Central memory CD8-positive, alpha-beta T cell (primary cell): ENCODE data around the gene AGAP5.
"Not testable (repeated sequence)": the region's sequence is repeated elsewhere in the genome, so short reads cannot be mapped to it uniquely, and the experiment has no call there.

ENCODE experiments used
- ATAC-seq: fragments of 150-1000 bp; cut with Tn5 transposase; replicated peaks from 2 replicates; pipeline ENCODE4 v1.10.0; 2022; ENCODE audit warnings: mild to moderate bottlenecking, moderate FRiP score, moderate number of reproducible peaks; ENCODE audit not compliant: poor library complexity, severe bottlenecking; ENCODE audit errors: extremely low read depth
- DNase-seq, 2 donors: peaks; one replicate each; pipeline ENCODE4 v3.0.0; 2021; ENCODE audit warnings: low spot score in 2 of 2
- H3K27ac Mint-ChIP-seq: one replicate; pipeline ENCODE4 v1.8.0; 2022; ENCODE audit warnings: low read depth, mild to moderate bottlenecking, moderate library complexity, mixed read lengths
- H3K27me3 Mint-ChIP-seq: one replicate; pipeline ENCODE4 v1.8.0; 2022; ENCODE audit warnings: mixed read lengths
- H3K36me3 Mint-ChIP-seq: one replicate; pipeline ENCODE4 v1.8.0; 2022; ENCODE audit warnings: mild to moderate bottlenecking, moderate library complexity, mixed read lengths; ENCODE audit not compliant: insufficient read depth
- H3K4me1 Mint-ChIP-seq: one replicate; pipeline ENCODE4 v1.8.0; 2022; ENCODE audit warnings: mixed read lengths
- H3K4me3 Mint-ChIP-seq: one replicate; pipeline ENCODE4 v1.8.0; 2022; ENCODE audit warnings: mild to moderate bottlenecking, moderate library complexity, mixed read lengths
- H3K9me3 Mint-ChIP-seq: one replicate; pipeline ENCODE4 v1.8.0; 2022; ENCODE audit warnings: mixed read lengths

AGAP5 gene

DNA sequence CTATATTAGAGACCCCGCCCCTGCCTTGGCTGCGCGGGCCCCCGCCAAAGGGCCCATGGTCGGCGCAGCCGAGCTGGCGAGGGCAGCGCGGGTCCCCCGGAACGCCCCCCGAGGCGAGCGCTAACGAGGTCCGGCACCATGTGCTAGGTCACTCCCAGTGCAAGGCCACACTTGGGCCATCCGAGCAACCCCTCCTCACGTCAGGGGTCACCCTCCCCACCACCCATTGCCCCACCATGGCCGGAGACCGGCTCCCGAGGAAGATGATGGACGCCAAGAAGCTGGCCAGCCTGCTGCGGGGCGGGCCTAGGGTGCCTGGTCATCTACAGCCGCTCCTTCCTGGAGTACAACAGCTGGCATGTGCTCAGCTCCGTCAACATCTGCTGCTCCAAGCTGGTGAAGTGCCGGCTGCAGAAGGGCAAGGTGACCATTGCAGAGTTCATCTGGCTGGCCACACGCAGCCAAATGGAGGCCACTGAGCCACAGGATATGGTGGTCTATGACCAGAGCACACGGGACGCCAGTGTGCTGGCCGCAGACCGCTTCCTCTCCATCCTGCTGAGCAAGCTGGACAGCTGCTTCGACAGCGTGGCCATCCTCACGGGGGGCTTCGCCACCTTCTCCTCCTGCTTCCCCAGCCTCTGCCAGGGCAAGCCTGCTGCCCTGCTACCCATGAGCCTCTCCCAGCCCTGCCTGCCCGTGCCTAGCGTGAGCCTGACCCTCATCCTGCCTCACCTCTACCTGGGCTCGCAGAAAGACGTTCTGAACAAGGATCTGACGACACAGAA lies 33.9 kb upstream of the AGAP5 start:
- Mint-ChIP-seq H3K27ac (peak overlapping the region; percentile 99), H3K9me3 (no peaks in the 10 kb centered on the region), H3K4me1 (peaks cover 17% of the 10 kb centered on the region), H3K4me3 (peak overlapping the region; percentile 99), H3K27me3 (no peaks in the 10 kb centered on the region), H3K36me3 (peaks cover 11% of the 10 kb centered on the region)
- no peak for ATAC-seq
- DNase-seq = no peak

DNA sequence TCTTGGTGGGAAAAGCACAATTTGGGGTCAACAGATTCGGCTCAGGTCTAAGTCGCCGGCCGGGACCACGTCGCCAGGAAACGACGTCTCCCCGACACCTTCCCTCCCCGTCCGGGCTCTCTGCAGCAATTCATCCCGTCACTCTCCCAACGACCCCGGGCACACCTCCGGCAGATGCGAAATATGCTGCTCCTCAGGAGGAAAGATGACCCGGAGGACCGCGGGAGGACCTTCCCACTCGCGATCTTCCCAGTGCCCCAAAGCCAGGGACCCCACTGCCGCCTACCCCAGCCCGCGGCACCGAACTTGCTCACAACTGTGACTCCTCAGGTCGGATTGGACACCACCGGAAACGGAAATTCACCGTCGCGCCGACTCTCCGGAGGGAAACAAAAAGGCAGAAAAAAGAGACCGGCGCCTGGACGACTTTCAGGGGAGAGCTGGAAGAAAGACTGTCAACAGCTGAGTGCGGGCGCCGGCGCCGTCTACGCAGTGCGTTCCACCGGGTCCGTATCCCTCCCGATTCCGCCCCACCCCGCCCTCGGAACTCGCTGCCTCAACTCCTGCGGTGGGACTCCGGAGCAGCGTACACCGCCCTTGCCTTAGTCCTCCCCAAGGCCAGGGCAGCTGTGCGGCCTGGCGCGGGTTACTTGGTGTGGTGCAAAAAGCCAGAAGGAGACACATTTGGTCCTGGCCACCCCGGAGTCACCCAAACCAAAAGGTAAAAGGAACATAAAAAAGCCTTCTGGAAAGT lies 32.4 kb upstream of the AGAP5 start:
- Mint-ChIP-seq H3K27ac (peak overlapping the region; percentile 99), H3K4me1 (peaks cover 17% of the 10 kb centered on the region), H3K9me3 (no peaks in the 10 kb centered on the region), H3K4me3 (peak overlapping the region; percentile 99), H3K36me3 (peaks cover 20% of the 10 kb centered on the region), H3K27me3 (no peaks in the 10 kb centered on the region)
- DNase-seq = peak; percentile 90 to 95
- peak; percentile 87 for ATAC-seq

DNA sequence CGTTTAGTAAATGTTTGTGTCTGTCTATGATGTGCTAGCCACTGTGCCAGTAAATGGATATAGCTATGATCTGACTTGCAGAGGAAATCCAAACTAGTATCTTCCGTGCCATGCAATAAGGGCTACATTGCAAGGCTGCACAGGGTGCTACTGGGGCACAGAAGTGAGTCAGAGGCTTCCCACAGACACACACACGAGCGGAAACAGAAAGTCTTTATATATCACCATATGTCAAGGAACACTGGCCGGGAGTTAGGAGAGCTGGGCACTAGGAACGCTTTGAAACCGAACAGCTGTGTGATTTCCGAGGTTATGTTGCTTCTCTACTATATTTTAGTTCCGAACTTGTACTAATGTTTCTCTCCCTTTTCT lies 31.9 kb upstream of the AGAP5 start:
- H3K4me1 Mint-ChIP-seq = peaks cover 17% of the 10 kb centered on the region
- DNase-seq, H3K27me3 Mint-ChIP-seq, H3K9me3 Mint-ChIP-seq: not testable (repeated sequence)
- H3K36me3 Mint-ChIP-seq = peaks cover 22% of the 10 kb centered on the region
- peak overlapping the region; percentile 99 for H3K4me3 Mint-ChIP-seq
- peak overlapping the region; percentile 99 for H3K27ac Mint-ChIP-seq
- peak; percentile 48 for ATAC-seq

DNA sequence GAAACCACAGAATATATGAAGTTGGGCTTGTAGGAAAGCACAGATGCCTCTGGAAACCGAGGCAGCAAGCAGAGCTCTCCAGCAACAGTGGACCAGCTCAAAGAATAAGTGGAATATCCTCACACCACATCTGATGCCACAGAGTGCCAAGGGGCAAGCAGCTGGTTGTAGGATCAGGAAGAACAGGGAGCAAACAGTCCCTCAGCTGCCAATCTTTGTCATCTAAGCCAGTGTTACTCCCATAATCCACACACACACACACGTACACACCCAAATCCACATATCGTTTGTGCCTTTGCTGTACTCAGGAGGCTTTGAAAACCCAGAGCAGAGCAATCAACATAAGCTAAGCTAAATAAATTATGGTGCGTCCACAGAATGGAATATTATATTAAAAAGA lies 25.6 kb upstream of the AGAP5 start:
- H3K27ac Mint-ChIP-seq = no peak overlapping the region
- H3K36me3 Mint-ChIP-seq = peaks cover 37% of the 10 kb centered on the region
- ATAC-seq (no peak), DNase-seq (no peak)
- H3K27me3 Mint-ChIP-seq = no peaks in the 10 kb centered on the region
- H3K9me3 Mint-ChIP-seq = no peaks in the 10 kb centered on the region
- no peaks in the 10 kb centered on the region for H3K4me1 Mint-ChIP-seq
- H3K4me3 Mint-ChIP-seq = no peak overlapping the region

DNA sequence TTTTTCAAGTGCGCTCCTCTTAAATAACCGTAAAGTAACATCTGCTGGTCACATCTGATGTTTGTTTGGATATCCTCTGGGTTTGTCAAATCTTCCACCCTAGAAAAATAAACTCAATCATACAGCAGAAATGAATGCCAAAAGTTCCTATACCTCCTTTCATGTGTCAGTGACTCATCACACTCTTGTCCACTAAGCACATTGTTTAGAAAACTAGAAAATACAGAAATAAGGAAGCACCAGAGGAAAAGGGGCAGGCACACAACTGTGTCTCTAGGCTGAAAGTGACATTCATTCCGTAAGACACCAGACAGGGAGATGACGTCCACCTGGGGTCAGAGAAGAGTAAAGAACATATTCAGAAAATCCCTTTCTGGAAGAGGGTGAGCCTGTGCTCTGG lies 22.7 kb upstream of the AGAP5 start:
- H3K9me3 Mint-ChIP-seq, ATAC-seq, H3K27ac Mint-ChIP-seq, H3K27me3 Mint-ChIP-seq, DNase-seq, H3K4me1 Mint-ChIP-seq, H3K4me3 Mint-ChIP-seq: not testable (repeated sequence)
- H3K36me3 Mint-ChIP-seq = peaks cover 44% of the 10 kb centered on the region

DNA sequence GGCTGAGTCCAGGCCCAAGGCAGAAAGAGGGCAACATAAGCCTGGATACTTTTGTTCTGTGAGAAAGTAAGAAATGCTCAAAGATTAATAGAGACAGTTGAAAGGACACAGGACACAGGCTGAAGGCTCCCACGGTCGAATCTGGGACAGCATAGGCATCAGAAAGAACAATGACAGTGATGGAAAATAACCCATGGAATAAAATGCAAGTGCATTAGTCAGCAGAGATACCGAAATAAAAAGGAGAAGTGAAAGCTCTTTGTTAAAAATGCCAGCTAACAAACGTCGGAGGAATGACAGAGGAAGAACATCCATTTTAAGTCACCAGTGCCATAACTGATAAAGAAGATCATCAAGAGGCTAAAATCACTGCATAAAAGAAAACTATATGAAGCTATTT lies 19.6 kb upstream of the AGAP5 start:
- Mint-ChIP-seq H3K36me3 (peaks cover 35% of the 10 kb centered on the region), H3K9me3 (no peaks in the 10 kb centered on the region), H3K4me1 (no peaks in the 10 kb centered on the region), H3K4me3 (no peak overlapping the region), H3K27me3 (no peaks in the 10 kb centered on the region), H3K27ac (peak overlapping the region; percentile 27)
- DNase-seq (no peak), ATAC-seq (no peak)

DNA sequence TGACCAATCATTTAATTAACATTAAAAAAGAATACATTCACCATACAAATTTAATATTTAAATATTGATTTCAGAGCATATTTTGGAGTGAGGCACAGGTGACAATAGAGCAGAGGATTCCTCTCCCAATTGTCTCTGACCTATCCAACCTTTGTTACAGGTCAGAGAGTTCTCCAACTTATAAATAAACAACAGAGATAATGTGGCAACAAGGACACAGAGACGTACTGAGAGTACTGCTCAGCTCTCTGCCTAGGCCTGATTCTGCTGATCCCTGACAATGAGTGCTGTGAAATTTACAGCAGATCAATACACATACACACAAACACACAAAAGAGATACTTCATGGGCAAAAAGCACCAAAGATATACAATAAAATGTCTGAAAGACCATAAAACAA lies 18.3 kb upstream of the AGAP5 start:
- H3K36me3 Mint-ChIP-seq = peaks cover 38% of the 10 kb centered on the region
- no peaks in the 10 kb centered on the region for H3K4me1 Mint-ChIP-seq
- no peak overlapping the region for H3K4me3 Mint-ChIP-seq
- DNase-seq (no peak), ATAC-seq (no peak)
- H3K9me3 Mint-ChIP-seq = no peaks in the 10 kb centered on the region
- no peaks in the 10 kb centered on the region for H3K27me3 Mint-ChIP-seq
- no peak overlapping the region for H3K27ac Mint-ChIP-seq

DNA sequence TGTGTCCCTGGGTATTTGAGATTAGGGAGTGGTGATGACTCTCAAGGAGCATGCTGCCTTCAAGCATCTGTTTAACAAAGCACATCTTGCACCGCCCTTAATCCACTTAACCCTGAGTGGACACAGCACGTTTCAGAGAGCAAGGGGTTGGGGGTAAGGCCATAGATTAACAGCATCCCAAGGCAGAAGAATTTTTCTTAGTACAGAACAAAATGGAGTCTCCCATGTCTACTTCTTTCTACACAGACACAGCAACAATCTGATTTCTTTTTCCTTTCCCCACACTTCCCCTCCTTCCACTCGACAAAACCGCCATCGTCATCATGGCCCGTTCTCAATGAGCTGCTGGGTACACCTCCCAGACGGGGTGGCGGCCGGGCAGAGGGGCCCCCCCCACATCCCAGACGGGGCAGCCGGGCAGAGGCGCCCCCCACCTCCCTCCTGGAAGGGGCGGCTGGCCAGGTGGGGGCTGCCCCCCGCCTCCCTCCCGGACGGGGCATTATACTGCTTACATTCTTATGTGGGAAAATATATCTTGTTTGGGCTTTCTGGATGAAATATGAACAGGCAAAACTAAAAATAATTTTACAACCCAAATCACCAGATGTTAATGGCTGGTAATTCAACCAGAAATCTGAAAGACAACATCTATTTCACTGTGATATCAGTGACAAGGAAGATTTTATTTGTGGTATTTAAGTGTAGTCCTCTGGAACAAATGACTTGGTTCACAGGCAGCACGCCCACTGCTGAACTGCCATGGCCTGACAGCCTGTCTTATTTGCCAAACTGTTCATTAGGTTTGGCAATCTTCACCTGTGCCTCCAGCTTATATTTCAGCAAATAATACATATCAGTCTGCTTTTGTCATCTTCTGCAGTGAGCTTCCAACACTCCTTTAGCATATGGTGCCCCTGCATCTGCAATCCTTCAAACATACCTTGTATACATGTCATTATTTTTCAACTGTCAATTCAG lies 17.6 kb upstream of the AGAP5 start:
- not testable (repeated sequence) for H3K4me1 Mint-ChIP-seq, DNase-seq

DNA sequence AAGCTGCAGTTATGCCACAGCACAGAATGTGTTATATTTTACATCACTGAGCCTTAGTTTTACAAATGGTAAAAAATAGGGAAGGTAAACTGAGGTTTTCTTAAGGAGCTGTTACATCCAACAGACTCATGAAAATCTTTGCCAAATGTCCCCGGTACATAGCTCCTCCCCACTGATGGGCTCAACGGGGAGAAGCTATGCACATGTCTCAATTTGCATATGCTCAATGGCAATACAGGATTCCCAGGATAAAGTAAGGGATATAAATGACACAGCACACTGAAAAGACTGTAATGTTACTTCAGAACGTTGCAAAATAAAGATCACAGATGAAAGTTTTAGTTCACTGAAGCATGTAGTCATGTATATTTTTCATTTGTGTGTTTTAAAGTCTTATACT lies 16.6 kb upstream of the AGAP5 start:
- H3K27ac Mint-ChIP-seq, H3K27me3 Mint-ChIP-seq, DNase-seq, H3K4me3 Mint-ChIP-seq, H3K4me1 Mint-ChIP-seq, H3K9me3 Mint-ChIP-seq, ATAC-seq: not testable (repeated sequence)
- peaks cover 33% of the 10 kb centered on the region for H3K36me3 Mint-ChIP-seq

More for the DNA sequence above, 17.6 kb upstream of the AGAP5 start:
- H3K27ac Mint-ChIP-seq, ATAC-seq, H3K9me3 Mint-ChIP-seq, H3K27me3 Mint-ChIP-seq, H3K4me3 Mint-ChIP-seq: not testable (repeated sequence)
- peaks cover 33% of the 10 kb centered on the region for H3K36me3 Mint-ChIP-seq

DNA sequence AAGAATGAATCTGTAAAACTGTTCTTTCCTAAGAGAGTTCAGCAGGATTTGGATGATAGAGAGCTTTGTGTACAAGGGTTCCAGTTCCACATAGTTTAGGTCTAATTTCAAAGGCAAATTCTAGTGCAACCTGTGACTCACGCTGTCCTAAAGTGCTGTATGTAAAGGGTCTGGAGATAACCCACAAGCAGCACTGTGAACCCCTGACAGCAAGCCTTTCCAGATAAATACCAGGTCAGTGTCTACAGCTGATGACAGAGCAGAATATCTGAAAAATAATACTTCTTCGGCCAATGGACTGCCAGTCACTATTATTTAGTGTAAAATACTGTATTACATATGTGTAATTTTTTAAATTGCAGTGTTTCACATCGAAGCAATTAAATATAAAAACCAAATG lies 16.0 kb upstream of the AGAP5 start:
- DNase-seq, H3K9me3 Mint-ChIP-seq, H3K4me1 Mint-ChIP-seq, H3K27ac Mint-ChIP-seq, ATAC-seq, H3K4me3 Mint-ChIP-seq, H3K27me3 Mint-ChIP-seq: not testable (repeated sequence)
- H3K36me3 Mint-ChIP-seq = peaks cover 28% of the 10 kb centered on the region

DNA sequence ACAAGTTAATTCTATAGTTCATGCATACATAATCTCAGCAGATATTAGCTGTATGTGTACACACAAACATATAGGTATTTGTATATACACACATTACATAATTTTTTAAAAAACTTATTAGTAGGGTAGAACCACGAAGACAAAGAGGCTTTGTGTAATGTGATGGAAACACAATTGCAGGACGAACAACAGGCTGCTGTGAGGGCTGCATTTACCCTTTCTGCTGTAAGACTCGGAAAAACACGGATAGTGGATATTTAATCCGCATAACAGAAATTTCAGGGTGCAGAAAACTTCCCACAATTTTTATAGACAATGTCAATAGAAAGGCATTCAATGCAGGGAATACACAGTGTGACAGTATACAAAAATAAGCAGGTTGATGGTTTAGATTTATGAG lies 13.8 kb upstream of the AGAP5 start:
- H3K27ac Mint-ChIP-seq, DNase-seq, ATAC-seq, H3K4me1 Mint-ChIP-seq, H3K27me3 Mint-ChIP-seq, H3K4me3 Mint-ChIP-seq, H3K9me3 Mint-ChIP-seq: not testable (repeated sequence)
- H3K36me3 Mint-ChIP-seq = peaks cover 11% of the 10 kb centered on the region

DNA sequence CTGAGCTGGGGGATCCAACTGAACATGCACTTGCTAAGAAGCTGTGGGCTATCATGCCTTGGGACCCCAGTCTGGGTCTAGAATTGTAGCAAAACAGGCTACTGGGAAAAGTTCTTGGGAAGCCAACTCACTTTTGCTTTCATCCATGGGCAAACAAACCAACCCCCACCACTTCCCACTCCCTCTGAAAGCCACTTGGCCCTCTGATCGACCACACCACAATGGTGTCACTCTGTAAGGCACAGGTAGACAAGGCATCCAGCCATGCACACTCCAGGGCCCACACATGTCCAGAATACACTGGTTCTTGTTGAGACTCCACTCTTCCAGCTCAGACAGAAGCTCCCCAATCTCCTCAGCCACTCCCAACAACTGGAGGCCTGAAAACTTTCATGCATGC lies 10.2 kb upstream of the AGAP5 start:
- not testable (repeated sequence) for DNase-seq, H3K4me1 Mint-ChIP-seq, H3K27ac Mint-ChIP-seq, H3K9me3 Mint-ChIP-seq, H3K27me3 Mint-ChIP-seq, H3K4me3 Mint-ChIP-seq, ATAC-seq
- peaks cover 18% of the 10 kb centered on the region for H3K36me3 Mint-ChIP-seq
